HEK293 (cell line): ENCODE measurements around the gene NUB1.

ENCODE experiments used
- BCL11B ChIP-seq: fragments of 450-650 bp; formaldehyde crosslinking; IDR thresholded peaks from 2 replicates; pipeline ENCODE4 v1.5.1; 2016; ENCODE audit warnings: low read depth, missing biosample characterization, missing genetic modification characterization
- FEZF1 ChIP-seq: fragments of 450-650 bp; formaldehyde crosslinking; IDR thresholded peaks from 2 replicates; pipeline ENCODE4 v1.5.1; 2016; ENCODE audit warnings: missing biosample characterization, missing genetic modification characterization
- GLIS2 ChIP-seq: fragments of 450-650 bp; formaldehyde crosslinking; IDR thresholded peaks from 2 replicates; pipeline ENCODE4 v1.5.1; 2016; ENCODE audit warnings: missing biosample characterization, missing genetic modification characterization
- HOXD13 ChIP-seq: sonication (generic); formaldehyde crosslinking; IDR thresholded peaks from 2 replicates; pipeline ENCODE4 v1.8.0; 2022; ENCODE audit warnings: missing genetic modification reagents, borderline replicate concordance
- KLF10 ChIP-seq: fragments of 450-650 bp; IDR thresholded peaks from 2 replicates; pipeline ENCODE4 v1.5.1; 2018; ENCODE audit warnings: missing biosample characterization, mild to moderate bottlenecking, missing genetic modification characterization
- KLF16 ChIP-seq: fragments of 450-650 bp; formaldehyde crosslinking; IDR thresholded peaks from 2 replicates; pipeline ENCODE4 v1.5.1; 2017; ENCODE audit warnings: missing biosample characterization, missing genetic modification characterization
- KLF9 ChIP-seq: fragments of 450-650 bp; formaldehyde crosslinking; IDR thresholded peaks from 2 replicates; pipeline ENCODE4 v1.5.1; 2016; ENCODE audit warnings: missing biosample characterization, missing genetic modification characterization, low read depth
- MEIS1 ChIP-seq: sonication (generic); formaldehyde crosslinking; IDR thresholded peaks from 2 replicates; pipeline ENCODE4 v1.8.1; 2022; ENCODE audit warnings: missing genetic modification reagents, mild to moderate bottlenecking, borderline replicate concordance
- OVOL3 ChIP-seq: fragments of 450-650 bp; formaldehyde crosslinking; IDR thresholded peaks from 2 replicates; pipeline ENCODE4 v1.5.1; 2016; ENCODE audit warnings: missing biosample characterization, missing genetic modification characterization
- PATZ1 ChIP-seq: fragments of 450-650 bp; formaldehyde crosslinking; IDR thresholded peaks from 2 replicates; pipeline ENCODE4 v1.5.1; 2016; ENCODE audit warnings: missing biosample characterization, missing genetic modification characterization
- PRDM4 ChIP-seq: fragments of 450-650 bp; formaldehyde crosslinking; IDR thresholded peaks from 2 replicates; pipeline ENCODE4 v1.5.1; 2017; ENCODE audit warnings: missing biosample characterization, missing genetic modification characterization
- ZBTB49 ChIP-seq: fragments of 450-650 bp; formaldehyde crosslinking; IDR thresholded peaks from 2 replicates; pipeline ENCODE4 v1.5.1; 2016; ENCODE audit warnings: missing biosample characterization, missing genetic modification characterization, low read depth
- ZBTB6 ChIP-seq: fragments of 450-650 bp; formaldehyde crosslinking; IDR thresholded peaks from 2 replicates; pipeline ENCODE4 v1.5.1; 2017; ENCODE audit warnings: missing biosample characterization, missing genetic modification characterization
- ZFP37 ChIP-seq: fragments of 450-650 bp; formaldehyde crosslinking; IDR thresholded peaks from 2 replicates; pipeline ENCODE4 v1.5.1; 2016; ENCODE audit warnings: missing biosample characterization, missing genetic modification characterization
- ZNF146 ChIP-seq: fragments of 450-650 bp; formaldehyde crosslinking; IDR thresholded peaks from 2 replicates; pipeline ENCODE4 v1.5.1; 2016; ENCODE audit warnings: missing biosample characterization, missing genetic modification characterization
- ZNF157 ChIP-seq: fragments of 450-650 bp; formaldehyde crosslinking; IDR thresholded peaks from 2 replicates; pipeline ENCODE4 v1.5.1; 2016; ENCODE audit warnings: missing biosample characterization, missing genetic modification characterization
- ZNF24 ChIP-seq: fragments of 450-650 bp; formaldehyde crosslinking; IDR thresholded peaks from 2 replicates; pipeline ENCODE4 v1.5.1; 2016; ENCODE audit warnings: missing biosample characterization, missing genetic modification characterization
- ZNF266 ChIP-seq: fragments of 450-650 bp; formaldehyde crosslinking; IDR thresholded peaks from 2 replicates; pipeline ENCODE4 v1.5.1; 2016; ENCODE audit warnings: missing biosample characterization, missing genetic modification characterization, low read depth
- ZNF292 ChIP-seq: fragments of 450-650 bp; formaldehyde crosslinking; IDR thresholded peaks from 2 replicates; pipeline ENCODE4 v1.5.1; 2016; ENCODE audit warnings: low read depth, missing biosample characterization, missing genetic modification characterization, borderline replicate concordance
- ZNF302 ChIP-seq: fragments of 450-650 bp; formaldehyde crosslinking; IDR thresholded peaks from 2 replicates; pipeline ENCODE4 v1.5.1; 2016; ENCODE audit warnings: missing biosample characterization, missing genetic modification characterization, low read depth
- ZNF354C ChIP-seq: fragments of 450-650 bp; formaldehyde crosslinking; IDR thresholded peaks from 2 replicates; pipeline ENCODE4 v1.5.1; 2016; ENCODE audit warnings: missing biosample characterization, missing genetic modification characterization, low read depth, borderline replicate concordance
- ZNF398 ChIP-seq: fragments of 450-650 bp; formaldehyde crosslinking; IDR thresholded peaks from 2 replicates; pipeline ENCODE4 v1.5.1; 2017; ENCODE audit warnings: missing biosample characterization, missing genetic modification characterization
- ZNF423 ChIP-seq: fragments of 450-650 bp; formaldehyde crosslinking; IDR thresholded peaks from 2 replicates; pipeline ENCODE4 v1.5.1; 2016; ENCODE audit warnings: missing biosample characterization, missing genetic modification characterization
- ZNF529 ChIP-seq: fragments of 450-650 bp; formaldehyde crosslinking; IDR thresholded peaks from 2 replicates; pipeline ENCODE4 v1.5.1; 2017; ENCODE audit warnings: missing genetic modification characterization, missing biosample characterization; ENCODE audit not compliant: insufficient replicate concordance
- ZNF623 ChIP-seq: fragments of 450-650 bp; formaldehyde crosslinking; IDR thresholded peaks from 2 replicates; pipeline ENCODE4 v1.5.1; 2016; ENCODE audit warnings: missing biosample characterization, missing genetic modification characterization
- ZNF664 ChIP-seq: fragments of 450-650 bp; formaldehyde crosslinking; IDR thresholded peaks from 2 replicates; pipeline ENCODE4 v1.5.1; 2016; ENCODE audit warnings: missing biosample characterization, missing genetic modification characterization
- ZNF701 ChIP-seq: fragments of 450-650 bp; formaldehyde crosslinking; IDR thresholded peaks from 2 replicates; pipeline ENCODE4 v1.5.1; 2016; ENCODE audit warnings: missing biosample characterization, missing genetic modification characterization
- ZNF707 ChIP-seq: fragments of 450-650 bp; formaldehyde crosslinking; IDR thresholded peaks from 2 replicates; pipeline ENCODE4 v1.5.1; 2016; ENCODE audit warnings: missing biosample characterization, missing genetic modification characterization
- ZNF76 ChIP-seq: fragments of 450-650 bp; formaldehyde crosslinking; IDR thresholded peaks from 2 replicates; pipeline ENCODE4; 2016; ENCODE audit warnings: low read depth, missing biosample characterization, missing genetic modification characterization, borderline replicate concordance
- ZNF792 ChIP-seq: fragments of 450-650 bp; formaldehyde crosslinking; IDR thresholded peaks from 2 replicates; pipeline ENCODE4 v1.5.1; 2016; ENCODE audit warnings: missing biosample characterization, missing genetic modification characterization
- ZNF830 ChIP-seq: fragments of 450-650 bp; IDR thresholded peaks from 2 replicates; pipeline ENCODE4 v1.5.0; 2018; ENCODE audit warnings: missing biosample characterization, missing genetic modification characterization, low read depth, mild to moderate bottlenecking, moderate library complexity

The NUB1 gene

GRCh38 chr7:151341357-151342101 is at the start of gene NUB1 (continued):
- TF ChIP-seq HOXD13 (CRISPR knock-in tag) (no peak), MEIS1 (CRISPR knock-in tag) (no peak), ZNF146 (no peak), KLF16 (tag by site-specific recombination) (peak; percentile 66), ZNF529 (tag by site-specific recombination) (no peak), ZNF398 (tag by site-specific recombination) (no peak; the same call in 1 of the 2 replicates), FEZF1 (tag by site-specific recombination) (no peak), ZNF792 (no peak), ZNF292 (tag by site-specific recombination) (no peak), ZNF76 (tag by site-specific recombination) (no peak; the same call in 1 of the 2 replicates), ZNF302 (tag by site-specific recombination) (no peak), BCL11B (no peak), ZNF830 (tag by site-specific recombination) (no peak), PATZ1 (tag by site-specific recombination) (0 out of 2 replicates have a peak, but pooled peaks have one; percentile 25), ZBTB49 (no peak), ZFP37 (tag by site-specific recombination) (no peak), KLF9 (peak; percentile 92), GLIS2 (peak; percentile 82), PRDM4 (tag by site-specific recombination) (no peak), ZBTB6 (tag by site-specific recombination) (0 out of 2 replicates have a peak, but pooled peaks have one; percentile 43), OVOL3 (tag by site-specific recombination) (no peak), ZNF354C (tag by site-specific recombination) (no peak), KLF10 (tag by site-specific recombination) (peak; percentile 84), ZNF707 (tag by site-specific recombination) (no peak), ZNF623 (tag by site-specific recombination) (no peak), ZNF701 (tag by site-specific recombination) (no peak), ZNF157 (tag by site-specific recombination) (no peak), ZNF664 (tag by site-specific recombination) (no peak), ZNF24 (no peak), ZNF266 (tag by site-specific recombination) (no peak), ZNF423 (tag by site-specific recombination) (no peak)
